Endodermal cell (in vitro differentiated cells): Measurements from ENCODE around the gene ZFYVE1. TPM values are rescaled to one million over a fixed set of nuclear protein-coding genes. Genes with fewer than 3 reads are reported as not detected.
"Not testable (repeated sequence)": the region's sequence is repeated elsewhere in the genome, so short reads cannot be mapped to it uniquely, and the experiment has no call there.

ENCODE experiments used
- DNase-seq: peaks from one replicate; pipeline ENCODE4 v3.0.0-alpha.2; 2017
- H3K27ac ChIP-seq: 2 replicates; pipeline ENCODE4 v1.5.1; 2013; ENCODE audit warnings: mild to moderate bottlenecking, low read depth, low read length, moderate library complexity
- H3K27me3 ChIP-seq: 2 replicates; pipeline ENCODE4 v1.6.1; 2013; ENCODE audit warnings: mild to moderate bottlenecking, low read length, moderate library complexity; ENCODE audit not compliant: insufficient read depth, control insufficient read depth, poor library complexity, severe bottlenecking
- H3K36me3 ChIP-seq: 2 replicates; pipeline ENCODE4 v1.7.0; 2013; ENCODE audit warnings: mild to moderate bottlenecking, low read length, moderate library complexity; ENCODE audit not compliant: control insufficient read depth, insufficient read depth
- H3K4me1 ChIP-seq: one replicate; pipeline ENCODE4 v1.7.0; 2013; ENCODE audit warnings: low read length; ENCODE audit not compliant: control insufficient read depth, insufficient read depth
- H3K4me3 ChIP-seq: 2 replicates; pipeline ENCODE4 v1.5.1; 2013; ENCODE audit warnings: mild to moderate bottlenecking, low read length, moderate library complexity
- H3K9ac ChIP-seq: 2 replicates; pipeline ENCODE4 v1.6.1; 2013; ENCODE audit warnings: mild to moderate bottlenecking, low read length, moderate library complexity; ENCODE audit not compliant: poor library complexity, severe bottlenecking; ENCODE audit errors: extremely low read depth
- H3K9me3 ChIP-seq: 2 replicates; pipeline ENCODE4 v1.6.1; 2013; ENCODE audit warnings: mild to moderate bottlenecking, low read length, moderate library complexity; ENCODE audit not compliant: control insufficient read depth
- H3K27ac Mint-ChIP-seq: 2 replicates; pipeline ENCODE4 v1.8.0; 2020; ENCODE audit warnings: mixed read lengths
- H3K27me3 Mint-ChIP-seq: 2 replicates; pipeline ENCODE4 v1.8.0; 2021; ENCODE audit warnings: mild to moderate bottlenecking, mixed read lengths; ENCODE audit not compliant: insufficient read depth
- H3K36me3 Mint-ChIP-seq: 2 replicates; pipeline ENCODE4 v1.8.0; 2020; ENCODE audit warnings: low read depth, mixed read lengths
- H3K4me1 Mint-ChIP-seq: 2 replicates; pipeline ENCODE4 v1.8.0; 2020; ENCODE audit warnings: mixed read lengths
- H3K4me3 Mint-ChIP-seq: 2 replicates; pipeline ENCODE4 v1.8.0; 2020; ENCODE audit warnings: mild to moderate bottlenecking, moderate library complexity, mixed read lengths
- H3K9me3 Mint-ChIP-seq: 2 replicates; pipeline ENCODE4 v1.8.0; 2020; ENCODE audit warnings: mild to moderate bottlenecking, mixed read lengths
- WGBS, 2 experiments: methylation state at CpG; one replicate each; pipeline versions ENCODE4 v1.1.5 to v1.1.7; 2013; ENCODE audit warnings: missing lambda C conversion rate in 2 of 2, mixed read lengths in 1 of 2; ENCODE audit not compliant: insufficient coverage in 1 of 2, insufficient read length in 1 of 2; 5-methylcytosine and 5-hydroxymethylcytosine counted together
- total RNA-seq, 2 donors: library from RNA; stranded (reverse); fragmentation: NEBNext Ultra II Directional in 1 of 2; extraction: Animal tissue kit (Norgen Biotek cat#: 25700) in 1 of 2; gene quantifications; 2 replicates in 1 of 2; 3 replicates in 1 of 2; pipeline ENCODE4 v1.2.1, GENCODE V29; 2021
- TF ChIP-seq, protein P1 (sequence below): fragments of 200-600 bp; sonication (generic); conservative IDR thresholded peaks from 2 replicates; pipeline ENCODE4 v1.5.0; 2021; ENCODE audit warnings: antibody characterized with exemption, mild to moderate bottlenecking

ZFYVE1 gene
- total RNA-seq, 2 donors from 2014 or later: 11.6 to 16.6 TPM

- 82 to 89% methylated on average over 4 to 6 of the region's 6 CpGs for WGBS, 2 experiments
- H3K27me3 Mint-ChIP-seq: no peaks in the 10 kb centered on the region
- TF ChIP-seq, protein P1, sequence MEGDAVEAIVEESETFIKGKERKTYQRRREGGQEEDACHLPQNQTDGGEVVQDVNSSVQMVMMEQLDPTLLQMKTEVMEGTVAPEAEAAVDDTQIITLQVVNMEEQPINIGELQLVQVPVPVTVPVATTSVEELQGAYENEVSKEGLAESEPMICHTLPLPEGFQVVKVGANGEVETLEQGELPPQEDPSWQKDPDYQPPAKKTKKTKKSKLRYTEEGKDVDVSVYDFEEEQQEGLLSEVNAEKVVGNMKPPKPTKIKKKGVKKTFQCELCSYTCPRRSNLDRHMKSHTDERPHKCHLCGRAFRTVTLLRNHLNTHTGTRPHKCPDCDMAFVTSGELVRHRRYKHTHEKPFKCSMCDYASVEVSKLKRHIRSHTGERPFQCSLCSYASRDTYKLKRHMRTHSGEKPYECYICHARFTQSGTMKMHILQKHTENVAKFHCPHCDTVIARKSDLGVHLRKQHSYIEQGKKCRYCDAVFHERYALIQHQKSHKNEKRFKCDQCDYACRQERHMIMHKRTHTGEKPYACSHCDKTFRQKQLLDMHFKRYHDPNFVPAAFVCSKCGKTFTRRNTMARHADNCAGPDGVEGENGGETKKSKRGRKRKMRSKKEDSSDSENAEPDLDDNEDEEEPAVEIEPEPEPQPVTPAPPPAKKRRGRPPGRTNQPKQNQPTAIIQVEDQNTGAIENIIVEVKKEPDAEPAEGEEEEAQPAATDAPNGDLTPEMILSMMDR: no peak
- Histone ChIP-seq H3K36me3 (peaks cover 12% of the 10 kb centered on the region), H3K4me3 (no peak overlapping the region), H3K9ac (no peak overlapping the region), H3K27ac (no peak overlapping the region), H3K27me3 (no peaks in the 10 kb centered on the region), H3K9me3 (no peaks in the 10 kb centered on the region), H3K4me1 (no peaks in the 10 kb centered on the region)
- H3K4me1 Mint-ChIP-seq: no peaks in the 10 kb centered on the region
- no peaks in the 10 kb centered on the region for H3K9me3 Mint-ChIP-seq
- H3K36me3 Mint-ChIP-seq: peaks cover 29% of the 10 kb centered on the region
- DNase-seq: peak; percentile 82
- H3K27ac Mint-ChIP-seq: no peak overlapping the region
- no peak overlapping the region for H3K4me3 Mint-ChIP-seq
Measured at GRCh38 chr14:72962829-72963312, 64.0 kb downstream of the ZFYVE1 start.

DNA sequence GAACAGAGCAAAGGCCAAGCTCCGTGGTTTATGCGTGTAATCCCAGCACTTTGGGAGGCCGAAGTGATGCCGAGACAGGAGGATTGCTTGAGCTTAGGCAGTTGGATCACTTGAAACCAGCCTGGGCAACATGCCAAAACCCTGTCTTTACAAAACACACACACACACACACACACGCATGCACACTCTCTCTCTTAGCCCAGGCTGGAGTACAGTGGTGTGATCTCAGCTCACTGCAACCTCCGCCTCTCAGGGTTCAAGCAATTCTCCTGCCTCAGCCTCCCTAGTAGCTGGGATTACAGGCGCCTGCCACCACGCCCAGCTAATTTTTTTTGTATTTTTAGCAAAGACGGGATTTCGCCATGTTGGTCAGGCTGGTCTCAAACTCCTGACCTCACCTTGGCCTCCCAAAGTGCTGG is 64.6 kb downstream of the ZFYVE1 start:
- H3K4me1 Mint-ChIP-seq, H3K9me3 Mint-ChIP-seq, H3K9me3 ChIP-seq, H3K27ac Mint-ChIP-seq, H3K4me3 ChIP-seq, H3K9ac ChIP-seq, H3K27me3 ChIP-seq, DNase-seq, H3K27me3 Mint-ChIP-seq, H3K4me3 Mint-ChIP-seq, H3K4me1 ChIP-seq, H3K27ac ChIP-seq: not testable (repeated sequence)
- peaks cover 17% of the 10 kb centered on the region for H3K36me3 ChIP-seq
- H3K36me3 Mint-ChIP-seq: peaks cover 35% of the 10 kb centered on the region
- WGBS, 2 experiments: 88 to 92% methylated on average over 10 of the region's 10 CpGs

GRCh38 chr14:72961579-72962335 is 65.1 kb downstream of the ZFYVE1 start:
- Mint-ChIP-seq H3K4me3 (no peak overlapping the region), H3K36me3 (peaks cover 35% of the 10 kb centered on the region)
- 80 to 92% methylated on average over 1 to 10 of the region's 10 CpGs for WGBS, 2 experiments

DNA sequence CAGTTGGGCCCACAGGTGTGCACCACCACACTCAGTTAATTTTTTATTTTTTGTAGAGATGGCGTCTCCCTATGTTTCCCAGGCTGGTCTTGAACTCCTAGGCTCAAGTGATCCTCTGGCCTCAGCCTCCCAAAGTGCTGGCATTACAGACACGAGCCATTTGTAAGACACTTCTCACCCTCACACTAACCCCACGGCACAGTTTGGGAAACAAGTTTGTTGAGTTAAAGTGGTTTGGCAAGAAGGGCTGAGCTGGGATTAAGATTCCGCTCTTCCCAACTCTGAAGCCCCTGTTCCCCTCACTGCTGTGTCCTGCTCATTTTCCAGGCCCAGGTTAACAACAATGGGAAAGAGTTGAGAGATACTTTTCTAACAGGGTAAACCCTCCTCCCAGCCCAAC is 65.9 kb downstream of the ZFYVE1 start:
- not testable (repeated sequence) for DNase-seq, H3K27me3 ChIP-seq, H3K27me3 Mint-ChIP-seq, H3K27ac Mint-ChIP-seq, H3K4me3 Mint-ChIP-seq, H3K9me3 Mint-ChIP-seq, H3K4me1 ChIP-seq, H3K9ac ChIP-seq, H3K27ac ChIP-seq, H3K4me3 ChIP-seq, H3K9me3 ChIP-seq, H3K4me1 Mint-ChIP-seq
- peaks cover 43% of the 10 kb centered on the region for H3K36me3 Mint-ChIP-seq
- peaks cover 26% of the 10 kb centered on the region for H3K36me3 ChIP-seq
- 94% methylated on average over 4 of the region's 4 CpGs; no CpG with 5 or more reads in 1 of the 2 experiments for WGBS, 2 experiments

More at GRCh38 chr14:72961579-72962335, 65.1 kb downstream of the ZFYVE1 start:
- Histone ChIP-seq H3K9ac (no peak overlapping the region), H3K27me3 (no peaks in the 10 kb centered on the region), H3K9me3 (no peaks in the 10 kb centered on the region), H3K27ac (no peak overlapping the region), H3K4me1 (no peaks in the 10 kb centered on the region), H3K36me3 (peaks cover 20% of the 10 kb centered on the region), H3K4me3 (no peak overlapping the region)
- Mint-ChIP-seq H3K27me3 (no peaks in the 10 kb centered on the region), H3K27ac (no peak overlapping the region), H3K4me1 (no peaks in the 10 kb centered on the region), H3K9me3 (no peaks in the 10 kb centered on the region)
- TF ChIP-seq, protein P1: no peak
- DNase-seq: no peak
